K562 (cell line): ENCODE measurements around the gene MMP15. TPM values are rescaled to one million over a fixed set of nuclear protein-coding genes. Genes with fewer than 3 reads are reported as not detected.

ENCODE experiments used
- ARID1B ChIP-seq: fragments of 450-650 bp; IDR thresholded peaks from 2 replicates; pipeline ENCODE4 v1.6.1; 2016; ENCODE audit warnings: antibody characterized with exemption, mild to moderate bottlenecking, inconsistent platforms
- CBX5 ChIP-seq: IDR thresholded peaks from 2 replicates; pipeline ENCODE4 v1.6.1; 2014; ENCODE audit warnings: low read depth, borderline replicate concordance
- DPF2 ChIP-seq: fragments of 450-650 bp; IDR thresholded peaks from 2 replicates; pipeline ENCODE4 v1.6.1; 2016
- GABPA ChIP-seq: fragments of 200-800 bp; sonication (Bioruptor generic); conservative IDR thresholded peaks from 2 replicates; pipeline ENCODE4 v1.6.1; 2016; ENCODE audit warnings: low read depth, missing genetic modification characterization, missing compliant biosample characterization
- GABPB1 ChIP-seq: sonication (generic); formaldehyde crosslinking; IDR thresholded peaks from 2 replicates; pipeline ENCODE4 v1.8.0; 2022; ENCODE audit warnings: mild to moderate bottlenecking, missing genetic modification reagents
- GTF2E2 ChIP-seq: fragments of 200-800 bp; sonication (Bioruptor generic); IDR thresholded peaks from 2 replicates; pipeline ENCODE4 v1.6.1; 2016; ENCODE audit warnings: missing genetic modification characterization, missing compliant biosample characterization
- L3MBTL2 ChIP-seq: fragments of 450-650 bp; IDR thresholded peaks from 2 replicates; pipeline ENCODE4 v1.6.1; 2016; ENCODE audit warnings: mild to moderate bottlenecking, moderate library complexity
- PHF21A ChIP-seq: fragments of 450-650 bp; IDR thresholded peaks from 2 replicates; pipeline ENCODE4 v1.6.1; 2017; ENCODE audit warnings: low read depth, borderline replicate concordance
- PHF8 ChIP-seq: fragments of 200-600 bp; sonication (generic); IDR thresholded peaks from 2 replicates; pipeline ENCODE4 v1.6.1; 2012; ENCODE audit warnings: mixed run types, mild to moderate bottlenecking, inconsistent platforms, low read length, moderate library complexity, borderline replicate concordance
- POLR2G ChIP-seq: fragments of 200-400 bp; formaldehyde crosslinking; IDR thresholded peaks from 2 replicates; pipeline ENCODE4 v1.6.1; 2017; ENCODE audit warnings: low read depth, mild to moderate bottlenecking, antibody characterized with exemption, low read length, moderate library complexity
- RCOR1 ChIP-seq, 2 experiments: IDR thresholded peaks; 2 replicates each; pipeline ENCODE4 v1.6.1; 2012; ENCODE audit warnings: low read depth in 2 of 2, low read length in 2 of 2, borderline replicate concordance in 1 of 2, improper control_type of control experiment in 1 of 2
- SIRT6 ChIP-seq: IDR thresholded peaks from one replicate; pipeline ENCODE4 v1.6.1; 2012; ENCODE audit warnings: low read depth, mild to moderate bottlenecking, control low read depth, inconsistent platforms, low read length, moderate library complexity
- TAF9B ChIP-seq: fragments of 450-650 bp; IDR thresholded peaks from 2 replicates; pipeline ENCODE4 v1.6.1; 2018; ENCODE audit warnings: mild to moderate bottlenecking; ENCODE audit not compliant: partially characterized antibody
- TBP ChIP-seq: optimal IDR thresholded peaks from 2 replicates; pipeline ENCODE3; 2011; ENCODE audit warnings: low read depth, low read length, improper control_type of control experiment
- THRAP3 ChIP-seq: fragments of 450-650 bp; IDR thresholded peaks from 2 replicates; pipeline ENCODE4 v1.6.1; 2016; ENCODE audit warnings: mild to moderate bottlenecking, inconsistent platforms, borderline replicate concordance
- TRIM24 ChIP-seq, 2 experiments: fragments of 450-650 bp; IDR thresholded peaks; 2 replicates each; pipeline ENCODE4 v1.6.1; 2016
- ZBTB7A ChIP-seq: IDR thresholded peaks from 2 replicates; pipeline ENCODE4 v1.6.1; 2011; ENCODE audit warnings: low read depth, mild to moderate bottlenecking, low read length, moderate library complexity, borderline replicate concordance; ENCODE audit not compliant: control insufficient read depth
- polyA plus RNA-seq, 8 experiments: library from polyadenylated mRNA; depleted of rRNA in 4 of 8; stranded (reverse) in 5 of 8; unstranded in 3 of 8; fragments of >200 nt; fragmentation: Nextera tagmentation in 2 of 8; fragmentation: Illumina TruSeq in 1 of 8; extraction: Ambion mirVana in 2 of 8; extraction: Trizol in 1 of 8; gene quantifications; 2 replicates each; pipeline versions ENCODE4 v1.2.1 to v1.2.3, GENCODE V29; 2011 to 2014; ENCODE audit warnings: inconsistent platforms in 1 of 8, missing spikeins in 1 of 8
- total RNA-seq, 7 experiments: library from RNA; depleted of rRNA in 6 of 7; stranded (reverse); fragments of >200 nt in 6 of 7; fragmentation: Illumina TruSeq in 2 of 7; extraction: Trizol in 2 of 7; gene quantifications; 2 replicates each; pipeline versions ENCODE4 v1.2.1 to v1.2.3, GENCODE V29; 2011 to 2021; ENCODE audit warnings: low replicate concordance in 1 of 7
- TF ChIP-seq, protein P1 (sequence below), 2 experiments: fragments of 450-650 bp; conservative IDR thresholded peaks; 2 replicates each; pipeline ENCODE4 v1.6.1; 2017; ENCODE audit warnings: mild to moderate bottlenecking in 2 of 2, moderate library complexity in 2 of 2
- TF ChIP-seq, protein P2 (sequence below): sonication (generic); formaldehyde crosslinking; IDR thresholded peaks from 2 replicates; pipeline ENCODE4 v1.9.0; 2022; ENCODE audit warnings: mild to moderate bottlenecking, missing genetic modification reagents
- TF ChIP-seq, protein P3 (sequence below): sonication (generic); formaldehyde crosslinking; IDR thresholded peaks from 2 replicates; pipeline ENCODE4 v1.8.0; 2022; ENCODE audit warnings: mild to moderate bottlenecking, missing genetic modification reagents
- TF ChIP-seq, protein P4 (sequence below): fragments of 450-650 bp; IDR thresholded peaks from 2 replicates; pipeline ENCODE4 v1.6.1; 2016; ENCODE audit warnings: low read depth, mild to moderate bottlenecking, moderate library complexity
- TF ChIP-seq, protein P5 (sequence below): fragments of 450-650 bp; IDR thresholded peaks from 2 replicates; pipeline ENCODE4 v1.6.1; 2016; ENCODE audit warnings: borderline replicate concordance

The MMP15 gene
- total and polyA plus RNA-seq, 9 of the 15 experiments (the other 6 are each of a cell fraction or from before 2014, with no cell fraction given): 0.01 to 20.4 (median 5.5) TPM

DNA sequence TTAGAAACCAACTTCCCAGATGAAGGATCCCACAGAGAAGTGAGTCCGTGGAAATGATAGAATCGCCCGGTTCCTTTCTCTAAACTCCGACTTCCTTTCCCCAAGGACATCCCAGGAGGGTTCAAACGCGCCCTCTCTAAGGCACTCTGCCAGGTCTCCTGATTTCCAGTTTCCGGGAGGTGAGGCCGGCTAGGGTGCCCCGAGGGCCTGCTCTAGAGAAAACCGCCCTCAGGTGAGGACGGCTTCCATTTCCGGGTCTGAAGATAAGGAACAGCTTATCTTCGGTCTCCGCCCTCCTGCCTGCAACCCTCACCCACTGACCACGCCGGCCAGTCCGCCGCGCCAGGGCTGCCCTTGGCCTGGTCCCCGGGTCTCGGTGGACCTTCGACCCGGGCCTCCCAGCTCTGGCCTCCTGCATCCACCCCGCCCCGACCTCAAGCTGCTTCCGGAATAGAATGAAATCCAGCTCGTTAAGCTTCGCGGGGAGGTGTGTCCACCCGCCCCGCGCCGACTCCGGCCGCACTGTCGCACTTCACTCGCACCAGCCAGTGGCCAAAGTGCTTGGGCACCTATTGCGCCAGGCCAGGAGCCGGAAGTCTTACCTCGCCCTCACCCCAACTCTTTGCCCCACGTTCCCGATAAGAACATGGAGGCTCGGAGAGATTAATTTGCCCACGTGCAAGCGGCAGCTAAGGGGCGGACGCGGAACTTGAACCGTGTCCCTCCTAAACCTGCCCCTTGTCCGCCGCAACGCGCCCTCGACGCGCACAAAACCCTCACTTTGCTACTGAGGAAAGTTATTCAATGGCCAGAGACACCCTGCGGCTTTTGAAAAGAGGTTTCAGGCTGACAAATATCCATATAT lies 836 bp upstream of the MMP15 start (continued):
- TF ChIP-seq GABPA (tag) (peak; percentile 66; the same call in 1 of the 2 replicates), SIRT6 (no peak), GABPB1 (peak; percentile 45; the same call in 1 of the 2 replicates), L3MBTL2 (peak; percentile 72), GTF2E2 (tag) (no peak), ARID1B (peak; percentile 24; the same call in 1 of the 2 replicates), CBX5 (no peak), RCOR1 (IDR thresholded peaks at IDR 0.05; ENCODE audit: borderline replicate concordance in 1 of 2, low read depth in 2 of 2, low read length in 2 of 2) (0 out of 4 replicates have a peak, but pooled peaks of 1 of the 2 experiments have one; percentile 32), PHF21A (no peak), DPF2 (0 out of 2 replicates have a peak, but pooled peaks have one; percentile 43), PHF8 (peak; percentile 49), TBP (peak; percentile 12), TAF9B (no peak), TRIM24 (IDR thresholded peaks at IDR 0.05) (no peak), ZBTB7A (peak; percentile 59; the same call in 1 of the 2 replicates), THRAP3 (no peak), POLR2G (peak; percentile 86)
- TF ChIP-seq, protein P1, sequence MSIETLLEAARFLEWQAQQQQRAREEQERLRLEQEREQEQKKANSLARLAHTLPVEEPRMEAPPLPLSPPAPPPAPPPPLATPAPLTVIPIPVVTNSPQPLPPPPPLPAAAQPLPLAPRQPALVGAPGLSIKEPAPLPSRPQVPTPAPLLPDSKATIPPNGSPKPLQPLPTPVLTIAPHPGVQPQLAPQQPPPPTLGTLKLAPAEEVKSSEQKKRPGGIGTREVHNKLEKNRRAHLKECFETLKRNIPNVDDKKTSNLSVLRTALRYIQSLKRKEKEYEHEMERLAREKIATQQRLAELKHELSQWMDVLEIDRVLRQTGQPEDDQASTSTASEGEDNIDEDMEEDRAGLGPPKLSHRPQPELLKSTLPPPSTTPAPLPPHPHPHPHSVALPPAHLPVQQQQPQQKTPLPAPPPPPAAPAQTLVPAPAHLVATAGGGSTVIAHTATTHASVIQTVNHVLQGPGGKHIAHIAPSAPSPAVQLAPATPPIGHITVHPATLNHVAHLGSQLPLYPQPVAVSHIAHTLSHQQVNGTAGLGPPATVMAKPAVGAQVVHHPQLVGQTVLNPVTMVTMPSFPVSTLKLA (conservative IDR thresholded peaks at IDR 0.05): peak in 1 of 2 experiments; percentile 50; a peak in 2 of 4 replicates
- TF ChIP-seq, protein P2, sequence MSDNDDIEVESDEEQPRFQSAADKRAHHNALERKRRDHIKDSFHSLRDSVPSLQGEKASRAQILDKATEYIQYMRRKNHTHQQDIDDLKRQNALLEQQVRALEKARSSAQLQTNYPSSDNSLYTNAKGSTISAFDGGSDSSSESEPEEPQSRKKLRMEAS (CRISPR knock-in tag): peak; percentile 45; the same call in 1 of the 2 replicates
- TF ChIP-seq, protein P3, sequence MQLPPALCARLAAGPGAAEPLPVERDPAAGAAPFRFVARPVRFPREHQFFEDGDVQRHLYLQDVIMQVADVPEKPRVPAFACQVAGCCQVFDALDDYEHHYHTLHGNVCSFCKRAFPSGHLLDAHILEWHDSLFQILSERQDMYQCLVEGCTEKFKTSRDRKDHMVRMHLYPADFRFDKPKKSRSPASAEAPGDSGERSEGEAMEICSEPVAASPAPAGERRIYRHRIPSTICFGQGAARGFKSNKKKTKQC (CRISPR knock-in tag): no peak
- TF ChIP-seq, protein P4, sequence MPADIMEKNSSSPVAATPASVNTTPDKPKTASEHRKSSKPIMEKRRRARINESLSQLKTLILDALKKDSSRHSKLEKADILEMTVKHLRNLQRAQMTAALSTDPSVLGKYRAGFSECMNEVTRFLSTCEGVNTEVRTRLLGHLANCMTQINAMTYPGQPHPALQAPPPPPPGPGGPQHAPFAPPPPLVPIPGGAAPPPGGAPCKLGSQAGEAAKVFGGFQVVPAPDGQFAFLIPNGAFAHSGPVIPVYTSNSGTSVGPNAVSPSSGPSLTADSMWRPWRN: no peak
- TF ChIP-seq, protein P5, sequence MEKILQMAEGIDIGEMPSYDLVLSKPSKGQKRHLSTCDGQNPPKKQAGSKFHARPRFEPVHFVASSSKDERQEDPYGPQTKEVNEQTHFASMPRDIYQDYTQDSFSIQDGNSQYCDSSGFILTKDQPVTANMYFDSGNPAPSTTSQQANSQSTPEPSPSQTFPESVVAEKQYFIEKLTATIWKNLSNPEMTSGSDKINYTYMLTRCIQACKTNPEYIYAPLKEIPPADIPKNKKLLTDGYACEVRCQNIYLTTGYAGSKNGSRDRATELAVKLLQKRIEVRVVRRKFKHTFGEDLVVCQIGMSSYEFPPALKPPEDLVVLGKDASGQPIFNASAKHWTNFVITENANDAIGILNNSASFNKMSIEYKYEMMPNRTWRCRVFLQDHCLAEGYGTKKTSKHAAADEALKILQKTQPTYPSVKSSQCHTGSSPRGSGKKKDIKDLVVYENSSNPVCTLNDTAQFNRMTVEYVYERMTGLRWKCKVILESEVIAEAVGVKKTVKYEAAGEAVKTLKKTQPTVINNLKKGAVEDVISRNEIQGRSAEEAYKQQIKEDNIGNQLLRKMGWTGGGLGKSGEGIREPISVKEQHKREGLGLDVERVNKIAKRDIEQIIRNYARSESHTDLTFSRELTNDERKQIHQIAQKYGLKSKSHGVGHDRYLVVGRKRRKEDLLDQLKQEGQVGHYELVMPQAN: peak; percentile 46; the same call in 1 of the 2 replicates
